Testis (tissue), 3 donors: ENCODE results near the gene ERC1. TPM values are rescaled to one million over a fixed set of nuclear protein-coding genes. Genes with fewer than 3 reads are reported as not detected.

Experiments used
- DNase-seq: peaks from one replicate; pipeline ENCODE4 v3.0.0-alpha.2; 2019
- H3K27ac ChIP-seq, 2 donors: fragments of 200-600 bp; sonication (generic); one replicate each; pipeline ENCODE4 v1.5.1; 2019
- H3K27me3 ChIP-seq: fragments of 200-600 bp; sonication (generic); one replicate; pipeline ENCODE4 v1.5.1; 2019
- H3K36me3 ChIP-seq: fragments of 200-600 bp; sonication (generic); one replicate; pipeline ENCODE4 v1.5.1; 2017; ENCODE audit warnings: low read depth; ENCODE audit errors: missing control alignments
- H3K4me1 ChIP-seq: fragments of 200-600 bp; sonication (generic); one replicate; pipeline ENCODE4 v1.5.1; 2019
- H3K4me3 ChIP-seq, 2 donors: fragments of 200-600 bp; sonication (generic); one replicate each; pipeline ENCODE4 v1.5.1; 2017 to 2019
- H3K9me3 ChIP-seq: fragments of 200-600 bp; sonication (generic); one replicate; pipeline ENCODE4 v1.5.1; 2017
- CTCF ChIP-seq, 3 experiments: fragments of 450-650 bp in 2 of 3; fragments of 200-600 bp in 1 of 3; sonication (generic) in 1 of 3; IDR thresholded peaks; one replicate each; pipeline ENCODE4 v1.5.1; 2016 to 2019; ENCODE audit warnings: antibody characterized with exemption in 3 of 3, mild to moderate bottlenecking in 2 of 3, moderate library complexity in 1 of 3
- POLR2A ChIP-seq: fragments of 450-650 bp; IDR thresholded peaks from one replicate; pipeline ENCODE4 v1.6.1; 2017; ENCODE audit warnings: antibody characterized with exemption, mild to moderate bottlenecking, moderate library complexity
- WGBS, 2 donors: methylation state at CpG; one replicate each; pipeline ENCODE4 v1.1.5; 2018; 5-methylcytosine and 5-hydroxymethylcytosine counted together
- intact Hi-C: fragments of 100-400 bp; cut with DNase I; formaldehyde crosslinking; loops from one replicate; pipeline ENCODE4 v1.15.1; 2023; ENCODE audit warnings: low total_unique reads
- polyA plus RNA-seq: library from polyadenylated mRNA; stranded (reverse); fragments of 350-450 nt; fragmentation: Illumina TruSeq; extraction: RNeasy Lipid Tissue Mini Kit (QIAGEN cat#74804); gene quantifications from one replicate; pipeline ENCODE4 v1.2.3, GENCODE V29; 2014; ENCODE audit warnings: low read depth, low replicate concordance; ENCODE audit not compliant: insufficient read depth
- total RNA-seq, 2 donors: library from RNA; depleted of rRNA; stranded (reverse); fragments of >200 nt; gene quantifications; one replicate each; pipeline ENCODE4 v1.2.3, GENCODE V29; 2016

ERC1 gene
- total and polyA plus RNA-seq, 3 donors from 2014 or later = 25.8 to 109 (median 106) TPM

- Histone ChIP-seq H3K4me1 (peaks cover 10% of the 10 kb centered on the region), H3K9me3 (no peaks in the 10 kb centered on the region), H3K4me3 (no peak overlapping the region), H3K27me3 (no peaks in the 10 kb centered on the region), H3K27ac (no peak overlapping the region), H3K36me3 (no peaks in the 10 kb centered on the region)
- TF ChIP-seq POLR2A (no peak), CTCF (IDR thresholded peaks at IDR 0.05) (no peak)
- intact Hi-C loops = no loop called here
- DNase-seq = no peak
- WGBS, 2 donors = 77 to 85% methylated on average over 6 of the region's 6 CpGs
These were observed 15.2 kb downstream of the ERC1 start for GRCh38 chr12:1006255-1006654.

GRCh38 chr12:1007276-1007675 lies 16.3 kb downstream of the ERC1 start:
- intact Hi-C loops = no loop called here
- 80 to 88% methylated on average over 2 of the region's 2 CpGs for WGBS, 2 donors

GRCh38 chr12:1007994-1008393 lies 17.0 kb downstream of the ERC1 start:
- Histone ChIP-seq H3K4me3 (no peak overlapping the region), H3K9me3 (no peaks in the 10 kb centered on the region), H3K36me3 (no peaks in the 10 kb centered on the region), H3K4me1 (peaks cover 10% of the 10 kb centered on the region), H3K27me3 (no peaks in the 10 kb centered on the region), H3K27ac (no peak overlapping the region)
- intact Hi-C loops = no loop called here
- WGBS, 2 donors = 88 to 89% methylated on average over 7 of the region's 7 CpGs
- DNase-seq = no peak
- no peak for TF ChIP-seq POLR2A
- no peak for TF ChIP-seq CTCF (IDR thresholded peaks at IDR 0.05)

More at GRCh38 chr12:1007276-1007675, 16.3 kb downstream of the ERC1 start:
- Histone ChIP-seq H3K36me3 (no peaks in the 10 kb centered on the region), H3K4me3 (no peak overlapping the region), H3K9me3 (no peaks in the 10 kb centered on the region), H3K4me1 (peaks cover 10% of the 10 kb centered on the region), H3K27ac (no peak overlapping the region), H3K27me3 (no peaks in the 10 kb centered on the region)
- no peak for DNase-seq
- TF ChIP-seq POLR2A = no peak
- TF ChIP-seq CTCF (IDR thresholded peaks at IDR 0.05) = no peak

- TF ChIP-seq POLR2A (no peak), CTCF (IDR thresholded peaks at IDR 0.05) (no peak)
- Histone ChIP-seq H3K4me1 (peaks cover 5% of the 10 kb centered on the region), H3K4me3 (no peak overlapping the region), H3K9me3 (no peaks in the 10 kb centered on the region), H3K27me3 (no peaks in the 10 kb centered on the region), H3K27ac (no peak overlapping the region), H3K36me3 (no peaks in the 10 kb centered on the region)
- intact Hi-C loops = no loop called here
- 83 to 87% methylated on average over 5 of the region's 5 CpGs for WGBS, 2 donors
- no peak for DNase-seq
These were observed 20.1 kb downstream of the ERC1 start for GRCh38 chr12:1011091-1011490.
